HG03135 (cell line): ENCODE measurements around the gene SLC39A11.
"Not testable (repeated sequence)": the region's sequence is repeated elsewhere in the genome, so short reads cannot be mapped to it uniquely, and the experiment has no call there.

Source experiments
- ATAC-seq: cut with Tn5 transposase; IDR thresholded peaks from one replicate; pipeline ENCODE4 v1.9.1; 2021; ENCODE audit warnings: mild to moderate bottlenecking, moderate library complexity; ENCODE audit not compliant: unreplicated experiment

The SLC39A11 gene

DNA sequence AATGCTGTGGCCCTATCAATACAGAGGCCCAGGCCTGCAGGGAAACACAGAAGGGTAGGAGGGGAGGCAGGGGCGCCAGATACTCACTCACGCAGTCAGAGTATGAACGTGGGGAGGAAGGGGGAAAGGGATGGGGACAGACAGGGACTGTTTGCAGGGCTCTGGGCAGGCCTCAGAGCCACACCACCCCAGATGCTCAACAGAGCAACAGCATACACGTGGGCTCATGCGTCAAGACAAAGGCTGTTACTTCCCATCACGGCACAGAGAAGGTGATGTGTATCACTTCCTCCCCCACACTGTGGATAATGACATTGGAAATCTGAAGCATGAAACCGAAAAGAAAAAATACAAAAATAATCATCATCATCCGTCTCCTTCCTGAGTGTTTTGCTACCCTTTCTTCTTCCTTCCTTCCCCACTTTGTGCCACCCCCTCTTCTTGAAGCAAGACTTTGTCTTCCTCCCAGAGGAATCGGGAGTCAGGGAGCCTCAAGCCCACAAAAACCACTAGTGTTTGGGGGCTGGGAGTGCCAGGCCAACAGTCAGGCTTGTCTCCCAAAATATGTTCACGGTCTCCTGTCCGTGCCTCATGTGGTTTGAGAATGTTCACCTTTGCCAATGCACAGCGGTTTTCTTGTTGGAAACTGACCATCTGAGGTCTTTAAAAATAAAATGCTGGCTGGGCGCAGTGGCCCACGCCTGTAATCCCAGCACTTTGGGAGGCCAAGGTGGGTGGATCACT, 20.1 kb downstream of the SLC39A11 start:
- no peak for ATAC-seq

DNA sequence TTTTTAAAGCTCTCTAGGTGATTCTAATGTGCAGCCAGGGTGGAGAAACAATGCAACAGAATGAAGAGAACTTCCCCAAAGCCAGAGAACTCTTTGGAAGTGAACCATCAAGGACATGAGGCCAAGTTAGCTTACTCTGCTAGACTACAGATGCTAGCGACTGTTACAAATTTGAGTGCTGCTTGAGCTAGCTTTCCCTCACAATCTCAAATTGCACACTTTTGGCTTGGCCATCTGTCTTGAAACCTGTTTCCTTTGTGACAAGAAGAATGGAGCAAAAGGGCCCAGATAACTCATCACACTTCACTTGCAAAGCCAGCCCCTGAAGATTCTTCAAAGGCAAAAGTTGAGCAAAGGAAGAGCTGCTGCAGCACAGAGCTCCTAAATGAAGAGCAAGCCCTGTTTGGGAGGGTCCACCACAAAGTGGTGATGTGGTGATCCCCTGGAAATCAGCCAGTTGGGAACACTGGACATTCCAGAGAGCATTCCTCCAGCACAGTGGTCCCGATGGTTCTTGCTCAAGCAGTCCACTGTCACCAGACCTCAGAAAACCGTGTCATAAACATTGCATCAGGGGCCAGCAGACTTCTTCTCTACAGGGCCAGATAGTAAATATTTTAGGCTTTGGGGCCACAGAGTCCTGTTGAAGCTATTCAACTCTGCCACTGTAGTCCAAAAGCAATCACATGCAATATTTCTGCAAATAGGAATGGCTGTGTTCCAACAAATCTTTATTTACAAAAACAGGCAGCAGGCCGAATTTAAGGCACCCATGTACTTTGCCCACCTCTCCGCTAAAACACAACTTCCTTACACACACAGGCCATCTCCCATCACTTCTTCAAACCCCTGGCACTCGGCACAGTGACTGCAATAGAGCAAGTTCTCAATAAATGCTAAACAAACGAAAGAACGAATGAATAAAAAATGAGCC, 21.2 kb downstream of the SLC39A11 start:
- ATAC-seq, result no peak

DNA sequence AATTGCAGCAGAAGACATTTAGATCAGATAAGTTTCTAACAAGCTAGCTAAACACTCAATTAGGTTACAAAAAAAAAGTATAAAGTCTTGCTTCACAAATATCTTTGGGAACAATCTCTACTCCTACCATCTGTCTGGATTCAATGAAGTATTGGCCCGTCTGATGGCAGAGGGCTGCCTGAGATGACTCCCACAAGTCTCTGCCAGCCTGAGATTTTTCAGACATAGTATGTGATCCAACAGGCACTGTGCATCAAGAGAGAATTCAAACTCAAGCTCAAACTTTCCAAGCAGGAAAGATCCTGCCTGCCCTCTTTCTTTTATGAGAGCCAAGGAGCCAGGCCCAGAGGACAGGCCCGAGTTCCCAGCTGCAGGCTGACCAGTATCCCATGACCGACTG, 22.6 kb downstream of the SLC39A11 start:
- ATAC-seq, result no peak

DNA sequence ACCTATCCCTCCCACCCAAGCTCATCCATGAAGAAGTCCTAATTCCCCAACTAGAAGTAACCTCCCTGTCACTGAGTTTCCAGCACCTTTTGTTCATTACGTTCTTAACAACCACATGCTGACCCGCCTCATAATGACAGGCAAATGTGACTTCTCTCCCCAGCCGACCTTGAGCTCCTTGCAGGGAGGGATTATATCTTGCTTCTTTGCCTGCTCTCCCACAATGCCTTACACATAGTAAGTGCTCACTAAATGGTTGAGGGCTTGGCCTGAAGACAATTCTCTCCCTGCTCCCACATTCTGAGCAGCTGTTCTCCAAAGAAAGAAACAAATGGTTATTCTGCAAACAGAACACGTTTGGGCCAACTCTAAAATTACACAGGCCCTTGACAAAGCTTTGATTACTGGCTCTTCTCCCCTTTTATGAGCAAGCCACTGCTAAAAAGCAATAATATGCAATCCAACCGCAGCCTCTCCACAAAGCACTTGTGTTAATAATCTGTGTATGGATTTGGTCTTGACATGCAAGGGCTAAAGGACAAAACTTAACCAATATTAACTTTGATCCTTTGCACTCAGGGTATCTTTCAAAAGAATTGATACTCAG, 23.2 kb downstream of the SLC39A11 start:
- ATAC-seq, result no peak

DNA sequence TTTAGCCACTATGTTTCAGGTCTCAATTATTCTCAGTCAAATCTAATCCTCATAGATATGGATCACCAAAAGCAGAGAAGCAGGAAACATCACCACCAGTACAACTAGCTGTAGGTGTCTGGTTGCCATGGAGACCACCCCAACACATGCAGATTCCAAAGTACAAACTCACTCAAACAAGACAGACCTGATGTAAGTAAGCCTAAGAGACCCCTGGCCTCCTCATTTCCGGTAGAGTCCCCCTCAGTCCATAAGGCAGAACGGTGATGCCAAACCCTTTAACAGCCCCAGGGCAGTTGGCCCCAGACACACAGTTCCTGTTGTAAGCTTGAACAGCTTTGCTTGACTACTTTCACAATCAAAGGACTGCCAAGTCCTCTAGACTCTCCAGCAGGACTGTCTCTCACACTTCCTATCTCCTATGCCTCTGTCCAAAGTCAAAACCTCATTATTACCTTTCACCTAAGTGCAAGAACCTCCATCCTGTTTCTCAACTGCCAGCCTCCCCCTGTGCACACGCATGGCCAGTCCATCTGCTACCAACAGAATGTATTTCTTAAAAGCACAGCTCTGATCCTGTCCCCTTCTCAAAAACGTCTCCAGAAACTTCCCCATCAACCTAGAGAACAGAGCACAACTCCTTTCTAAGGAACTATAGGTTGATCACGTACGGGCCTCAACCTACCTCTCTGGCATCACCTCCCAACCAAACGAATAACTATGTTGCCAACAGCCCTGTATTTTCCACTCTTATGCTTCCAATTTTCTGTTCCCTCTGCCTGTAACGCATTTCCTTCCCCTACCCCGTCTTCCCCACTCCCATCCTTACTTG, 23.9 kb downstream of the SLC39A11 start:
- ATAC-seq, result no peak

DNA sequence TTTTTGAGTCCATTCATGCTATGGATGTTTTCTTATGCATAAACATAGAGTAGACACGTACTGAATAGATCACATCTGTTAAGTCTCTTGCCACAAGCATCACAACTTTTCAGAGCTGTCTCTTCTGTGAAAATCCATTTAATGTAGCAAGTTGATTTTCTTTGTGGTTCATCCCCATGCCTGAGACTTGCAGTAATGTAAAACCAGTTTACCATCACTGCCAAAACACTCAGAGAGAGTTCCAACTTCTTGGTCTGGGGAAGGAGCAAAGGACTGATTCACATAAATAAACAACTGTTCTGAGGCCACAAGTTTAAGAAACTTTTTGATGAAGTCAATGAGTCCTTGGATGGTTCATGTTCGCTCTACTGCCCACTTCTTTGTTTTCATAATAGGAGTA, 24.8 kb downstream of the SLC39A11 start:
- ATAC-seq, result not testable (repeated sequence)

DNA sequence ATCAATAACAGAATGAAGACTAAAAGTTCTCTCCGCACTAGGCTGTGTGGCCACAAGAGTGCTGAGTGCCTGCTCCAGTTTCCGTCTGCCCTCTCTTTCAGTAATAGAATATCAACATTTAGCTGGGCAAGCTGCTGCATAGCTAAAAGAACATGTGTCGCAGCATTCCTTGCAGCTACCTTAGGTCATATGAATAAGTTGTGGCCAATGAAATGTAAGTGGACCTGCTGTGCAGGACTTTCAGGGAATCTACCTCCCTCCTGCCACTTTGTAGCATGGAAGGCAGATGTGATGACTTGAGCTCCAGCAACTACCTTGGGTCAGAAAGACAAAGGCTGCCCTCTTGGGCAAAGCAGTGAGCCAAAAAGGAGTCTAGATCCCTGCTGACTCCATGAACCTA, 25.4 kb downstream of the SLC39A11 start:
- ATAC-seq, result no peak

DNA sequence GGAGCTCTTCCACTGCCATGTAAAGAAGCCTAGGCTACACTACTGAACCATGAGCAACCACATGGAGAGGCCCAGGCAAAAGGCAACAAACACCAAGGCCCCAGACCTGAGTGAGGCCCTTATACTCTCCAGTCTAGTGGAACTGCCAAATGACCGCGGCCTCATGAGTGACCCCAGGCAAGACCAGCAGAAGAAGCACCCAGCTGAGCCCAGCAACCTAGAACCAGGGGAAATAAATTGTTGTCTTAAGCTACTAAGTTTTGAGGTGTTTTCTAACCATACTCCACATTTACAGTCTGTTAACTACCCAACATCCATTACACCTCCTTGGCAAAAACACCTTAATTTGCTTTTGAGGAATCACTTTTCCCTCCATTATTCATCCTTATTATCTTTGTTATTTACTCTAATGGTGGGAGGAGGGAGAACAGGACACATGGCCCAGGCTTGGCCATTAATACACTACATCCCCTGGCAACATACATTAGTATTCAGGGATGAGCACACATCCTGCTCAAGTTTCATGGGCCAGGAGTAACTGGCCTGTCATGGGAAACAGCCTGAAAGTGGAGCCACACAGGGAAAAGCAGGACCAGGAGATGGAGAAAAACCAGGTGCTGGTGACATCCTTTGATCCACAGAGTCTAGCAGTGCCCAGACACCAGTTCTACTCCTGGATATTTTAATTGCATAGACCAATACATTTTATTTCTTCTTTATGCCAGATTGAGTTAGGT, 26.2 kb downstream of the SLC39A11 start:
- no peak for ATAC-seq

DNA sequence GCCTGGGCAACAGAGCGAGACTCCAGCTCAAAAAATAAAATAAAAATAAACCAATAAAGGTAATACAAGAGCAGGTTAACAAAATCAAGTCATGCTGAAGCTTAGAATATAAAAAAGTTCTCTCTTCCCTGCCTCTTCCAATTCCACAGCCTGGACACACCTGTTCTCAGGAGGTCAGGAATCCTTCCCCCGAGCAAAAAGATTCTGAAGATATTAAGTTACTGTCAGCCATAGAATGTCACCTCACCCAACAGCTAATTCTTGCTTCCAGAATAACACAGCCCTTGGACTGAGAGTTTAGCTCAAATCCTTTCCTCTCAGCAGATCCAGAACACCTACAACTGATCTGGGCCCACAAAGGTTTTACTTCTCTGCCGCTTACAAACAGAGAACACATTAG, 27.1 kb downstream of the SLC39A11 start:
- no peak for ATAC-seq

DNA sequence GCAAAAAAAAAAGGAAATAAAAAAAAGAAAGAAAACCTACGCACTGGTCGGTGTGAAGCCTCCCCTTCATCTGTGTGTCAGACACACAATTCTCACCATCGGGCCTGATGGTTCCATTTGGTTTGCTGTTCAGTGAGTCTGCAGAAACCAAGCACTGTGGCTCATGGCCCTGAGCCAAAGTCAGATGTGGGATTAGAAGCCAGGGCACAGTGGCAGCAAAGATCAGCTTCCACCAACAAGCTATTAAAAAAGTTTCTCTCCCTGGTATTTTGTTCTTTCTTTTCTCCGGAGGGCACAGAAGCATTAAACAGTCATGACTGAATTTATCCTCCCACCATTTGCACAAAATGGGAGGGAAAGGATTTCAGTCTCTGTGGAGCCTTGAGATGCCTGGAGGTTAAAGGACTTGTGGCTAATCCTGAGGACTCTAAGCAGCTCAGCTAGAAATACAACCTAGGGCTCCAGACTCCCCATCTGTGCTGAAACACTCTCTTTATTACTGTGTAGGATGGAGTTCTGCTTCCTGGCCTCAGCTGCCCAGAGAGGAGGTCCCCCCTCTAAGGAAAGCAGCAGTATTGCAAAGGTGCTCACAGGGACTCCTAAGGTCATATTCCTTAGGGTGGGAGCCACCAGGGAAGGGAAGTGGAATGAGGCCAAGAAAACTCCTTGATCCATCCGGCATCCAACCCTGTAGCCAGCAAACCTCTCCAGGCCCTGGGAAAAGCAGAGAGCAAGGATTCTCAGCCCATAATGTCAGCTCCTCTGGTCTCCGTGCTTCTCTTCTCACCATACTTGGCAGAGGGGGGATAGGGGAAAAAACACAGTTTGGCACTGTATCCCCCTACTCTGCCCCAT, 28.2 kb downstream of the SLC39A11 start:
- ATAC-seq, result no peak

DNA sequence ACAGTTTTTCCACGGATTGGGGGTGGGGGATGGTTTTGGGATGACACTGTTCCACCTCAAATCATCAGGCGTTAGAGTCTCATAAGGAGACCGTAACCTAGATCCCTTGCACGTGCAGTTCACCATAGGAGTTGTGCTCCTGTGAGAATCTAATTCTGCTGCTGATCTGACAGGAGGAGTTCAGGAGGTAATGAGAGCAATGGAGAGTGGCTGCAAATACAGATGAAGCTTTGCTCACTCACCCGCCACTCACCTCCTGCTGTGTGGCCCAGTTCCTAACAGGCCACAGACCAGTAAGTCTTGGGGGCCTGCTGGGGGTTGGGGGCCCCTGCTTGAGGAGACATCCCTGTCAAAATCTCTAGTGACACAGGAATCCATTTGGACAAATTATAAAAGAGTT, 29.8 kb downstream of the SLC39A11 start:
- no peak for ATAC-seq

DNA sequence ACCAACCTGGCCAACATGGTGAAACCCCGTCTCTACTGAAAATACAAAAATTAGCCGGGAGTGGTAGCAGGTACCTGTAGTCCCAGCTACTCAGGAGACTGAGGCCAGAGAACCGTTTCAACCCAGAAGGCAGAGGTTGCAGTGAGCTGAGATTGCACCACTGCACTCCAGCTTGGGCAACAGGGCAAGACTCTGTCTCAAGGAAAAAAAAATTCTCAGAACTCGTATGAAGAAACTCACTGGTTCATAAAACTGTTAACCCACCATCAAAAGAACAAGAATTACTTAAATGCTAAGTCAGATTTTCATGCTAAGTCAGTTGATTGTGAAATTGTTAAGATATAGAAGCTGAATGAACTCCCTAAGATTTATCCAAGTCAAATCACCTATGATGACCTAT, 31.3 kb downstream of the SLC39A11 start:
- no peak for ATAC-seq

DNA sequence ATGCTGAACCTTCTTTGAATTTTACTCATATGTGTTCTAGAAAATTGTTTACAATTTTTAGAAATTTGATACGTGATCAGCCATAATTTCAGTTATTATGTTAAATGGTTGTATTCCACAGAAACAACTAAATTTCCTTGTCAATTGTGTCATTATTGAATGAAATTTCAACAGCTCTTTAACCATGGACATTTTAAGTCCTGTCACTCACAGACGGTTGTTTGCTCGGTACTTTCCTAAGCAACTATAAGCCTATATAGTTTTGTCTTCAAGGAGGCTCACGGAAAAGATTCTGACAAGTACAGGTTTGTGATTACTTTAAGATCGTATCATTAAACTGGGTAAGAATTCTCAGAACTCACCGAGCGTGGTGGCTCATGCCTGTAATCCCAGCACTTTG, 31.8 kb downstream of the SLC39A11 start:
- no peak for ATAC-seq

DNA sequence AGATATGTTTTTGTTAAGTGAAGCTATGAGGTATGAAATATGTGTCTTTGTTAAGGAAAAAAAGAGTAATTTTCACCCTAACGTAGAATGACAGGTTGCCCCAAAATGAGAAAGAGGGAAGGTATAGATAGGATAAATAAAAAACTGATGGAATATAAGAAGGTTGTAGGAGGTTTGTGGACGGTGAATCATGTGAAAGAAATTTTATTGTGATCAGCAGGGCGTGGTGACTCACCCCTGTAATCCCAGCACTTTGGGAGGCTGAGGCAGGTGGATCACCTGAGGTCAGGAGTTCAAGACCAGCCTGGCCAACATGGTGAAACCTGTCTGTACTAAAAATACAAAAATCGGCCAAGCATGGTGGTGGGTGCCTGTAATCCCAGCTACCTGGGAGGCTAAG, 32.8 kb downstream of the SLC39A11 start:
- ATAC-seq, result not testable (repeated sequence)

DNA sequence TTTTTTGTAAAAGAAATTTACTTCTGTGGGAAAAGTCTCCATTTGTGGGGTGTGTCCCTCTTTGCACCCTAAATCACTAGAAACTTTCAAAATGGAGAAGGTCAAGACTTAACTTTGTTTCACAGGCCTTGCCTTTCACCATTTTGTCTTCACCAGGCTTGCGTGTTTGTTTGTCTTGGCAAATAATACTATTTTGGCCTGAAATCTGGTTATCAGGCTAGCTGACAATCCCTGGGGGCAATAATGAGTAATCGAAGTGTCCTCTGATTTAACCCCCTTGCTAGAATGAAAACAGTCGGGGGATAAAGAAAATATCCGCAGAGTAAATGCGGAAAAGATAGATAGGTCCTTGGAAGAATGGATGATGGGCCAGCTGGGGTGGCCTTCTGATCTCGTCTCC, 34.5 kb downstream of the SLC39A11 start:
- no peak for ATAC-seq

DNA sequence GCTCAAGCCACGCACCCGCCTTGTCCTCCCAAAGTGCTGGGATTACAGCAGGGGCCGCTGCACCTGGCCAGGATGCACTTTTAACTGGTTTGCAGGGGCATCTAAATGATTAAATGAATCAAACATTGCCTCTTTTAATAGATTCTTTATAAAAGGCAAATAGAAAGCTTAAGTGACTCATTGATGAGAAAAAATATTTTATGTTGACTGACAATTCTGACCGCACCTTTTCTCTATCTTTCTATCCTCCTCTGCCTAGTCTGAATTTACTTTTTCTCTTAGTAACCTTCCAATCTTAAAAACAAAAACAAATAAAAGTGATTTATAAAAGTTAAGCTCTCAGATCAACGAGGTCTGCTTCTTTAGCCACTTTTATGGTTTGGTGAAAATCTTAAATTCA, 35.3 kb downstream of the SLC39A11 start:
- ATAC-seq, result no peak

DNA sequence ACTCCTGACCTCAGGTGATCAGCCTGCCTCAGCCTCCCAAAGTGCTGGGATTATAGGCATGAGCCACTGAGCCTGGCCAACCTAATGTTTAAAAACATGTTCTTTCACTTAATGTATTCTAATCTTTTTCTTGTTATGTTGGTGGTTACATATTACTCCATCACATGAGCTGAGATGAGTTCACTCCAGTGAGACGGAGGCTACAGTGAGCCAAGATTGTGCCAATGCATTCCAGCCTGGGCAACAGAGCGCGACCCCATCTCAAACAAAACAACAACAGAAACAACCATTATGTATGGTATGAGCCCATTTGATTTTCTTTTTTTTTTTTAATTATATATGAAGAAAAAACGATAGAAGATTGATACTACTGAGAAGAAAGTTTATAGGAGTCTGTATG, 39.6 kb downstream of the SLC39A11 start:
- ATAC-seq, result no peak

DNA sequence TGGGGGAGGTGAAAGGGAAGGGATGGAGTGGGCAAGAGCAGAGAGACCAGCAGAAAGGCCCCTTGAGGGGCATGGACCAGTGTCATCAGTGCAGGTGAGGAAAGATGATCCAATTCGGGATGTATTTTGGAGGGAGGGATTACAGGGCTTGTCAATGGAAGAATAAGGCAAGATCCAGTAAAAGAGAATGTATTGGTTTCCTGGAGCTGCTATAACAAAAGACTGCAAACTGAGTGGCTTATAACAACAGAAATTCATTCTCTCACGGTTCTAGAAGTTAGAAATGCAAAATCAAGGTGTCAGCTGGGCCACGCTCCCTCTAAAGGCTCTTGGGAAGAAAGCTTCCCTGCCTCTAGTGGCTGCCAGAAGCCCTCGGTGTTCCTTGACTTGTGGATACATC, 41.7 kb downstream of the SLC39A11 start:
- ATAC-seq, result no peak

DNA sequence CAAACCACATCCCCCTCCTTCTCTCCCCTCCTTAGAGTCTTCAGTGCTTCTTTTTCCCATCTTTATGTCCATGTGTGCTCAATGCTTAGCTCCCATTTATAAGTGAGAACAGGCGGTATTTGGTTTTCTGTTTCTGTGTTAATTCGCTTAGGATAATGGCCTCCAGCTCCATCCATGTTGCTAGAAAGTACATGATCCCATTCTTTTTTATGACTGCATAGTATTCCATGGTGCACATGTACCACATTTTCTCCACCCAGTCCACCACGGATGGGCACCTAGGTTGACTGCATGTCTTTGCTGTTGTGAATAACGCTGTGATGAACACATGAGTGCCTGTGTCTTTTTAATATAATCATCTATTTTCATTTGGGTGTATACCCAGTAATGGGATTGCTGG, 44.3 kb downstream of the SLC39A11 start:
- ATAC-seq, result no peak
